IMR-90 (cell line): ENCODE measurements around the gene SVOPL. TPM values are rescaled to one million over a fixed set of nuclear protein-coding genes. Genes with fewer than 3 reads are reported as not detected.
"Not testable (repeated sequence)": the region's sequence is repeated elsewhere in the genome, so short reads cannot be mapped to it uniquely, and the experiment has no call there.

Experiments
- ATAC-seq: fragments of 200-7000 bp; cut with Tn5 transposase; 2 replicates; pipeline ENCODE4 v1.9.1; 2020; ENCODE audit warnings: low read depth, mild to moderate bottlenecking, moderate library complexity
- BruUV-seq: library from RNA; stranded (reverse); fragments of 400-500 nt; replicated peaks from 2 replicates; lab custom pipeline; 2021; lab: Mats Ljungman, UMichigan
- CTCF ChIA-PET: fragments of 300-600 bp; formaldehyde crosslinking; extraction: SDS; loops from one replicate; lab custom pipeline; 2021; ENCODE audit warnings: antibody characterized with exemption; lab: Yijun Ruan, JAX
- POLR2A ChIA-PET: fragments of 300-600 bp; sonication (Branson Sonifier 250); formaldehyde crosslinking; loops from one replicate; lab custom pipeline; 2022; ENCODE audit warnings: antibody characterized with exemption; ENCODE audit not compliant: unreplicated experiment; lab: Charles Lee
- DNase-seq: peaks from one replicate; pipeline ENCODE4 v3.0.0; 2013
- H2AFZ ChIP-seq: replicated peaks from 2 replicates; pipeline ENCODE3; 2013; ENCODE audit warnings: low read length, mild to moderate bottlenecking; ENCODE audit not compliant: poor library complexity
- H2AK5ac ChIP-seq: 2 replicates; pipeline ENCODE4 v1.6.1; 2013; ENCODE audit warnings: low read depth, low read length, inconsistent platforms
- H2AK9ac ChIP-seq: replicated peaks from 2 replicates; pipeline ENCODE3; 2013; ENCODE audit warnings: mild to moderate bottlenecking, low read depth, low read length, moderate library complexity; ENCODE audit not compliant: poor library complexity
- H2BK120ac ChIP-seq: 2 replicates; pipeline ENCODE4 v1.6.1; 2013; ENCODE audit warnings: low read depth, low read length, inconsistent platforms
- H2BK15ac ChIP-seq: 3 replicates; pipeline ENCODE4 v1.6.1; 2013; ENCODE audit warnings: low read depth, low read length, inconsistent platforms
- H2BK20ac ChIP-seq: 2 replicates; pipeline ENCODE4 v1.6.1; 2013; ENCODE audit warnings: low read depth, mild to moderate bottlenecking, inconsistent platforms, low read length, moderate library complexity
- H2BK5ac ChIP-seq: 2 replicates; pipeline ENCODE4 v1.6.1; 2013; ENCODE audit warnings: mild to moderate bottlenecking, low read depth, low read length, inconsistent platforms; ENCODE audit not compliant: poor library complexity, severe bottlenecking
- H3K14ac ChIP-seq: replicated peaks from 2 replicates; pipeline ENCODE4 v1.6.1; 2013; ENCODE audit warnings: low read depth, low read length, inconsistent platforms
- H3K18ac ChIP-seq: 2 replicates; pipeline ENCODE4 v1.6.1; 2013; ENCODE audit warnings: low read depth, low read length, control low read depth
- H3K23ac ChIP-seq: 2 replicates; pipeline ENCODE4 v1.6.1; 2013; ENCODE audit warnings: low read depth, low read length, inconsistent platforms
- H3K27ac ChIP-seq: 2 replicates; pipeline ENCODE4 v1.5.1; 2013; ENCODE audit warnings: mild to moderate bottlenecking, control low read depth, low read length; ENCODE audit not compliant: insufficient read depth
- H3K27me3 ChIP-seq: 2 replicates; pipeline ENCODE4 v1.6.1; 2013; ENCODE audit warnings: low read length; ENCODE audit not compliant: control insufficient read depth, insufficient read depth
- H3K36me3 ChIP-seq: 2 replicates; pipeline ENCODE4 v1.6.1; 2013; ENCODE audit warnings: low read length, mixed read lengths; ENCODE audit not compliant: control insufficient read depth, insufficient read depth
- H3K4ac ChIP-seq: 2 replicates; pipeline ENCODE4 v1.6.1; 2013; ENCODE audit warnings: low read depth, low read length, inconsistent platforms
- H3K4me1 ChIP-seq: 2 replicates; pipeline ENCODE4 v1.6.1; 2013; ENCODE audit warnings: low read length, mixed read lengths; ENCODE audit not compliant: control insufficient read depth, insufficient read depth
- H3K4me2 ChIP-seq: 2 replicates; pipeline ENCODE4 v1.6.1; 2013; ENCODE audit warnings: low read depth, mild to moderate bottlenecking, control low read depth, low read length, moderate library complexity
- H3K4me3 ChIP-seq: 2 replicates; pipeline ENCODE4 v1.5.1; 2013; ENCODE audit warnings: low read depth, mild to moderate bottlenecking, control low read depth, low read length, moderate library complexity; ENCODE audit not compliant: insufficient read depth
- H3K56ac ChIP-seq: 2 replicates; pipeline ENCODE4 v1.6.1; 2013; ENCODE audit warnings: low read length, inconsistent platforms; ENCODE audit not compliant: insufficient read depth; ENCODE audit errors: extremely low read depth
- H3K79me1 ChIP-seq, 2 experiments: 2 replicates each; pipeline ENCODE4 v1.6.1; 2013; ENCODE audit warnings: low read length in 2 of 2, inconsistent platforms in 1 of 2, low read depth in 1 of 2
- H3K9ac ChIP-seq: 2 replicates; pipeline ENCODE4 v1.6.1; 2013; ENCODE audit warnings: low read depth, low read length, control low read depth
- H3K9me1 ChIP-seq: 2 replicates; pipeline ENCODE4 v1.6.1; 2013; ENCODE audit warnings: low read length, inconsistent platforms; ENCODE audit not compliant: insufficient read depth
- H3K9me3 ChIP-seq: 2 replicates; pipeline ENCODE4 v1.6.1; 2013; ENCODE audit warnings: low read length; ENCODE audit not compliant: control insufficient read depth, insufficient read depth
- H4K20me1 ChIP-seq: 2 replicates; pipeline ENCODE4 v1.6.1; 2013; ENCODE audit warnings: low read length, inconsistent platforms; ENCODE audit not compliant: insufficient read depth
- H4K5ac ChIP-seq: 2 replicates; pipeline ENCODE4 v1.6.1; 2013; ENCODE audit warnings: mild to moderate bottlenecking, low read depth, low read length, control low read depth
- H4K8ac ChIP-seq, 2 experiments: 2 replicates each; pipeline ENCODE4 v1.6.1; 2013; ENCODE audit warnings: low read depth in 2 of 2, low read length in 2 of 2, control low read depth in 1 of 2, inconsistent platforms in 1 of 2
- H4K91ac ChIP-seq: 2 replicates; pipeline ENCODE4 v1.6.1; 2013; ENCODE audit warnings: low read depth, low read length, inconsistent platforms; ENCODE audit not compliant: insufficient read depth
- WGBS, 2 experiments: methylation state at CpG; one replicate each; pipeline versions ENCODE4 v1.1.5 to v1.1.7; 2013; ENCODE audit warnings: missing lambda C conversion rate in 2 of 2; ENCODE audit not compliant: insufficient read length in 1 of 2; ENCODE audit errors: extremely low coverage in 2 of 2; 5-methylcytosine and 5-hydroxymethylcytosine counted together
- dilution Hi-C: fragments of 300-500 bp; cut with HindIII; formaldehyde crosslinking; loops from one replicate; pipeline ENCODE4 v1.14.3; 2018; ENCODE audit warnings: low sequenced_read_pairs; ENCODE audit not compliant: unreplicated experiment
- in situ Hi-C: fragments of 300-500 bp; cut with MboI; formaldehyde crosslinking; loops from 3 replicates; pipeline ENCODE4 v1.14.3; 2019; ENCODE audit warnings: low sequenced_read_pairs, inconsistent platforms, mixed read lengths
- intact Hi-C: fragments of 100-400 bp; cut with micrococcal nuclease; formaldehyde crosslinking; loops from 2 replicates; pipeline ENCODE4 v1.10.0; 2022
- polyA plus RNA-seq, 3 experiments: library from polyadenylated mRNA; depleted of rRNA; stranded (reverse); fragments of >200 nt; gene quantifications; 2 replicates each; pipeline ENCODE4 v1.2.3, GENCODE V29; 2012; ENCODE audit warnings: low replicate concordance in 1 of 3
- total RNA-seq: library from RNA; depleted of rRNA; stranded (reverse); fragments of >200 nt; gene quantifications from 2 replicates; pipeline ENCODE4 v1.2.3, GENCODE V29; 2012

The SVOPL gene
- total and polyA plus RNA-seq, 2 of the 4 experiments (the other 2 are of a cell fraction) = not detected

DNA sequence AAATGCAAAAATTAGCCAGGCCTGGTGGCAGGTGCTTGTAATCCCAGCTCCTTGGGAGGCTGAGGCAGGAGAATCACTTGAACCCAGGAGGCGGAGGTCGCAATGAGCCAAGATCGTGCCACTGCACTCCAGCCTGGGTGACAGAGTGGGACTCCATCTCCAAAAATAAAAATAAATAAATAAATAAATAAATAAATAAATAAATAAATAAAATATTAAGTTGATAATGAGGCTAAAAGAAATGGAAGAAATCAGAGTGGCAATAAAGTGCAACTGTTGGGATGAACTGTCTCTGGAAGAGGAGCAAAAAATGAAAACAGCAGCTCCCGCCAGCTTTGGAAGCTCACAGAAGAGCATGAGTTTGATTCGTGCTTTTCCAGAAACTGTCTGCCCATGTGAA lies 30.6 kb upstream of the SVOPL start:
- POLR2A ChIA-PET, intact Hi-C loops: not testable (repeated sequence)

More for the DNA sequence above, 30.6 kb upstream of the SVOPL start:
- H3K9me3 ChIP-seq, dilution Hi-C loops, H3K18ac ChIP-seq, H3K9me1 ChIP-seq, H3K9ac ChIP-seq, H2AFZ ChIP-seq, H2AK9ac ChIP-seq, H3K56ac ChIP-seq, BruUV-seq, H2BK20ac ChIP-seq, H3K27me3 ChIP-seq, CTCF ChIA-PET, H4K20me1 ChIP-seq, DNase-seq, ATAC-seq, H3K14ac ChIP-seq, H3K23ac ChIP-seq, H3K4me3 ChIP-seq, H2BK15ac ChIP-seq, H3K4me1 ChIP-seq, H4K8ac ChIP-seq, H2BK120ac ChIP-seq, H3K4me2 ChIP-seq, H4K91ac ChIP-seq, H2BK5ac ChIP-seq, H3K27ac ChIP-seq, H3K4ac ChIP-seq, H3K79me1 ChIP-seq, H2AK5ac ChIP-seq, H4K5ac ChIP-seq, H3K36me3 ChIP-seq: not testable (repeated sequence)
- in situ Hi-C loops = loop anchor here (10.0 to 25.0 kb wide), 3 partner anchors 707 to 1119 kb away; no protein-coding TSS in a partner anchor
- WGBS, 2 experiments = no CpG with 5 or more reads among the region's 5 CpGs
